COLO668 (cell line): ENCODE data around the gene FAS.

Experiments
- DNase-seq: peaks from one replicate; lab custom pipeline; 2025; ENCODE audit not compliant: unreplicated experiment; lab: John Stamatoyannopoulos, UW

The FAS gene

DNA sequence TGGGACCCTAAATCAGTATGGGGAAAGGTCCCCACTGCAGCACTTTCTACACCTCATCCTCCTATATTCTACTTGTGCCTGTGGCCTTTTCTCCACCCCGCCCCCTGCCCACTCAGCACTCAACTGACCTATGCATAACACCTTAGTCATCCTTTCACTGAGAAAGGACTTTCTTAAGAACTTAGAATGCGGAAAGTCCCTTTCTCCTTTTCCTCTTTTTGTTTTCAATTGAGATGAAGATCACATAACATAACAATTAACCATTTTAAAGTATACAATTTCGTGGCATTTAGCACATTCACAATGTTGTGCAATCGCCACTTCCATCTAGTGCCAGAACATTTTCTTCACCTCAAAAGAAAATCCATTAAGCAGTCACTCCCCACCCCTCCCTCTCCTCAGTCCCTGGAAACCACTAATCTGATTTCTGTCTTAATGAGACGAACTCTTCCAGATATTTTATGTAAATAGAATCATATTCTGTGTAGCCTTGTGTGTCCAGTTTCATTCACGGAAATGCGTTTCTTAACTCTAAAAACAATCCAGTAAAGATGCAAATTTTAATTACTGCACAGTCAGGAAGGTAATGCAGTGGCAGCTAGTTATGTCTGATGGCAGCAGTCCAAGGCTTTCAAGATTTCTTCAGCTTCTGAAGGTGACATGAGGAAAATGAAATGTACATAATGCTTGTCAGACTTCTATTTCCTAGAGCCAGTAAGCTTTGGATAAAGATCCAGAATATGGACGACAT is 41.7 kb downstream of the FAS start:
- no peak for DNase-seq

DNA sequence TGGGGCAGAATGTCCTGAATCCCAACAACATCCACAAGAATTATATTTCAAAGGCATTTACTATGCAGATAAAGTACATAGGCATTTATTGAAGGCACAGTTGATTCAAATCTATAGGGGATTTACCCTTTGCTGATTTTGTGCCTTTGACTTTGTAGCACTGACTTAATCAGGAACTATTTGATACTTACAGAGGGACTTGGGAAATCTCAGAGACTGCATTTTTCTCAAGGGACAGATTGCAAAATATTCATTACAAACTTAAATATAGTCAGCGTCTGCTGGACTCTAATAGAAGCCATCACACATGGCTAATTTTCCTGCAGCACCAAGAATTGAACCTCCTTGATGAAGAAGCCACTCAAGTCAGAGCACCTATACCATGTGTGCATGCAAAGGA is 44.9 kb downstream of the FAS start:
- no peak for DNase-seq

DNA sequence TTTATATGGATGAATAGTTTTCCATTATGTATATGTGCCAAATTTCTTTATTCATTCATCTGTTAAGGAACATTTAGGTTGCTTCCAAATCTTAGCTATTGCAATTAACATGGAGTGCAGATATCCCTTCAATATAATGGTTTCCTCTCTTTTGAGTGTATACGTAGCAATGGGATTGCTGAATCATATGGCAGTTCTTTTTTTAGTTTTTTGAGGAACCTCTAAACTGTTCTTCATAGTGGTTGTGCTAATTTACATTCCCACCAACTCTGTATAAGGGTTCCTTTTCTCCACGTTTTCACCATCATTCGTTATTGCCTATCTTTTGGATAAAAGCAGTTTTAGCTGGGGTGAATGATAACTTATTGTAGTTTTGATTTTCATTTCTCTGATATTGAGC is 46.5 kb downstream of the FAS start:
- DNase-seq = no peak

DNA sequence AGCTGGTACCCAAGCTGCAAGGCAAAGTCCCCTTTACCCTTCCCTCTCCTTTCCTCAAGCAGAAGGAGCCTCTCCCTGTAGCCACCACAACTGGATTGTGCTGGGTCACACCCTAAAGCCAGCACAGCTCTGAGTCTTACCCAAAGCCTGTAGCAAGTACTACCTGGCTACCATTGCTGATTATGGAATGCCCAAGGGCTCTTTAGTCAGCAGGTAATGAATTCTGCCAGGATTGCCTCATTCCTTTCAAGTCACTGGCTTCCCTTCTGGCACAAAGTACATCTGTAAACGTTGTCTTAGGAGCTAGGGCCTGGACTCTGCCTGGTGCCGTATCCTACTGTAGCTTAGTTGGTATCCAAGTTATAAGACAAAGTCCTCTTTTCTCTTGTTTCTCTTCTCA is 52.0 kb downstream of the FAS start:
- DNase-seq = no peak

DNA sequence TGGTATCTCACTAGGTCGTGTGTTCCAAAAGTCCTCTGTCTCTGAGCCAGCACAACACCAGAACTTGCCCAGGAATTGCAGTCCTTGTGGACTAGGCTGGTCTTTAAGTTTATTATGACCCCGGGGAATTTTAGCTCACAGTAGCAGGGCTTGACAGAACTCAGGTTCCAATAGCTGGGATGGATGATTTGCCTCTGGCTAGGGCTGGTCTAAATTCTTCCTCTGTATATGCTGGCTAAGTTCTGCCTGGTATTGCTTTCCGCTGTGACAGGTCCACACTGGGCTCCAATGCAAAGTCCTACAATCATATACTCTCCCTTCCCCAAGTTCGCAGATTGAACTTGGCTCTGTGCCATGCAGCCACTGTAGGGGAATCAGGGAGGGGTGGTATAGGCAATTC is 52.5 kb downstream of the FAS start:
- peak; percentile 5 for DNase-seq

DNA sequence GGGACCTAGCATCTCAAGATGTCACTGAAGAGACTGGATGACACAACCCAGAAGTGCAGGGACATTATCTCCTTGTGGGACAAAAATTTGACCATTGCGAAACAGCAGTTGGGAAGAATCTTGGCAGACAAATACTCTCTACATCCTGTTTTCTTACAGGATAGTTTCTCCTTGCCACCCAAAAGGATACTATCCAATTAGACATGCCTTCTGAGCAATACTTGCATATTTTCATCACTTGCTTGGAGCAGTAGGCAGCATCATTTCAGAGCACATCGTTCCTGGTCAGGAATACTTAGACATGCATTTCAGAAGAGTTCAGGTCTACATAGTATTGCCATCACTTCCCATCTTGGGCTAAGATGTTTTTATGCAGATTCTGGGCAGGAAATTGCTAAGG is 56.8 kb downstream of the FAS start:
- no peak for DNase-seq

DNA sequence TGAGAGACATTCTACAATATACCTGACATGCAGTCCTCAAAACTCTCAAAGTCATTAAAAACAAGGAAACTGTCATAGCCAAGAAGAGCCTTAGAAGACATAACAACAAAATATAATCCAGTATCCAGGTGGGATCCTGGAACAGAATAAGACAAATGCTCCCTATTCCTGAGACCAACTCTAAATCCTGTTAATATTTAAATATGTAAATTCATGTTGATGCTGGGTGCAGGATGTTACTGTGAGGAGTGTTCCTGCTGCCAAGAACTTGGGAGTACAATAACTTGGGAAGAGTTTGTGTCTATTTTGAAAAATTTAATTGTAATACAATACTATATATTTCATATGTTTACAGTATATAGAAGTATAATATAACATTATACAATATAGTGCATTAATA is 61.0 kb downstream of the FAS start:
- DNase-seq = no peak

DNA sequence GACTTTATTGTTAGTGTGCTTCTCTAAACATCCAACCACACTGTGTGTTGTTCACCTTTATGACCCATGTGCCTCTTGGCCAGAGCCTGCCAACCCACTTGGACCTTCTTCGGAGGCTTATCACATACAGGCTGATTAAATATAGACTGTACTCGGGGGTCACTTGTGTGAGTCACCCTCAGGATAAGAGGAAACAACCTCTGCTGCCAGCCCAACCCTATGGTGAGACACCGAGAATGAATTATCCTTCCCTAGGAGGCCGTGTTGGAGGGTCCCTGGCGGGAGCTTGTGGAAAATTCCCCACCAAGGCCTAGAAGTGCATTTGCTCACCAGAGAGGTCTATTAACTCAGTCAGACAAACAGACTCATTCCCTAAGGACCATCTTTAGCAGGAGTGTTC is 63.0 kb downstream of the FAS start:
- DNase-seq = no peak

DNA sequence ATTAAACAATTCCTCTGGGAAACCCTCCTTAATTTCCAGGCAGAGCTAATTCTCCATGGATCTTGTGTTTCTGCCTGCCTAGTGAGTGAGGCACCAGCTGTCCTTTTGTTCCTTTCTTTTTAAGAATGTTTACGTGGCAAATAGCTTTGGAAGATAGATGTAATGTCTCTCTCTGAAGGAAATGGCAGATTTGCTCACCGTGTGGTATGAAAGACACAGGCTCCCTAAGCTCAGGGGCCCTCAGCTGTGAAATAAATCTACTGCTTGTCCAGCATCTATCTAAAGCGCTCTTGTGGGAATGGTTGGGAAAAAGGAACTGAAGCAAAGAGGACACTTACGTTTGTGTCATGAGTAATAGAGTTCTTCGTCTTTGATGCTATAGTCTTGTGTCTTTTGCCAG is 64.6 kb downstream of the FAS start:
- no peak for DNase-seq

DNA sequence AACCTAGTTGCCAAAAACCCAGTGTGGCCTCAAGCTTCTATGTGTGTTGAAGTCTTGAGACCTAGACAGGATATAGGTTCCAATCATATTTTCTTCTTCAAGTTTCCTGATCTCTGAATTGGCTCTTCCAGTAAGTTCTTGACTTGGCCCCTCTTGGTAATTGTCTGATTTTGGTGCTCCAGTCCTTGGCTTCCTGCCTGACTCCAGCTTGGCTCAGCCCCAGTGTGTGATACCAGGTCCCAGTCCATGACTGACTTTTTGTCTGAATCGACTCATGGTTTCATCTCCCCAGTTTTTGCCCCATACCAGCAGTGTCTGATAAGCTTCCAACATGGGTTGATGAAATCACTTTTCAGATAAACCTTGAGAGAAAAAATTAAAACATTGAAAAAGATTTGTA is 72.3 kb downstream of the FAS start:
- no peak for DNase-seq

DNA sequence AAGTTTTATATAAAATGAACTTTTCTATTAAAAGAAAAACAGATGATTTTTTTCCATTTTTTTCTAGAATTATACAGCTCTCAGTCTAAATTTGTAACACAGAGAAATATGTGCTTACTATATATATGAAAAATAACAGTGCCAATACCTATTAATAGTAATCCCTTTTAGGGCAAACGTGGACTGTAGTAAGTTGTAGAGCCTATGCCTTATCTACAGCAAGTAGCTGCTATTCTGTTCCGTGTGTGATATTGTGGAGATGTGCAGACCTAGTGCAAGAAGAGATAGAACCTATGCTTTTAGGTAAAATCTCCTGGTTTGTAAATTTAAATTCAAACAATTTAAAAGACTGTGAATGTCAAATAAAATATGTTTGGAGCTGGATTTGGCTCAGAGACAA is 72.9 kb downstream of the FAS start:
- DNase-seq = no peak

DNA sequence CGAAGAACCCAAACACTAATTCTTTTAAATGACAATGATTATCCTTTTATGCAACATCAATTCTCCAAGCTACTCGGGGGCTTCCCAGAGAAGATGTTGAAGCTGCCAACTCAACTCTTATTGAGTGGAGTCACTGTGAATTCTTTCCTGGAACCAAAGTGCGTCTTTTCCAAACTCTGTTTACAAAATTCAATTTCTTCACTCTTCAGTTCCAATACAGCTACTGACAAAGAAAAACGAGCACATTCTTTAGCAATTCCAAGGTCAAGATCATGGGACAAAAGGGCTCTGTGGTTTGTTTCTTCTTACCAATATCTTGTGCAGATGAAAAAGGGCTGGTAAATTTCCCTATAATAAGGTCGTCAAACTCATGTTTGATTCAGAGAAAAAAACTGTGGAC is 74.2 kb downstream of the FAS start:
- no peak for DNase-seq
